Suppressor macrophage (primary cell): ENCODE measurements around the gene KRTAP12-4.
"Not testable (repeated sequence)": the region's sequence is repeated elsewhere in the genome, so short reads cannot be mapped to it uniquely, and the experiment has no call there.

ENCODE experiments used
- DNase-seq, 4 experiments: peaks; one replicate each; pipeline ENCODE4 v3.0.0-alpha.2; 2020 to 2022

Gene KRTAP12-4

GRCh38 chr21:44653656-44654575 lies 543 bp downstream of the KRTAP12-4 start:
- no peak for DNase-seq

GRCh38 chr21:44653123-44653522 lies 1.3 kb downstream of the KRTAP12-4 start:
- DNase-seq: no peak

GRCh38 chr21:44650973-44651675 lies 3.3 kb downstream of the KRTAP12-4 start:
- DNase-seq: no peak

- DNase-seq: no peak
Measured at GRCh38 chr21:44650265-44650972, 4.0 kb downstream of the KRTAP12-4 start.

GRCh38 chr21:44649521-44650100 lies 4.8 kb downstream of the KRTAP12-4 start:
- no peak for DNase-seq

- no peak for DNase-seq
Measured at GRCh38 chr21:44648557-44649311, 5.7 kb downstream of the KRTAP12-4 start.

- no peak for DNase-seq
Measured at GRCh38 chr21:44647222-44647552, 7.3 kb downstream of the KRTAP12-4 start.

- DNase-seq: not testable (repeated sequence)
Measured at GRCh38 chr21:44646366-44647221, 7.9 kb downstream of the KRTAP12-4 start, which contains the start of gene KRTAP10-11. KRTAP10-11 (plus strand) TSS chr21:44646414; CDS start chr21:44646459, 45 bp downstream.

GRCh38 chr21:44644878-44645277 lies 9.6 kb downstream of the KRTAP12-4 start:
- no peak for DNase-seq

GRCh38 chr21:44643741-44644310 lies 10.6 kb downstream of the KRTAP12-4 start:
- no peak for DNase-seq

GRCh38 chr21:44640761-44641160 lies 13.7 kb downstream of the KRTAP12-4 start:
- DNase-seq: no peak

- DNase-seq: no peak
Measured at GRCh38 chr21:44639331-44639655, 15.2 kb downstream of the KRTAP12-4 start.

GRCh38 chr21:44638506-44639330 lies 15.7 kb downstream of the KRTAP12-4 start:
- not testable (repeated sequence) for DNase-seq

GRCh38 chr21:44637851-44638348 lies 16.6 kb downstream of the KRTAP12-4 start:
- DNase-seq: not testable (repeated sequence)

- no peak for DNase-seq
Measured at GRCh38 chr21:44637018-44637850, 17.2 kb downstream of the KRTAP12-4 start, which contains the start of gene KRTAP10-10. KRTAP10-10 (plus strand) TSS chr21:44637356; CDS start chr21:44637418, 62 bp downstream.

- DNase-seq: no peak
Measured at GRCh38 chr21:44636209-44637017, 18.0 kb downstream of the KRTAP12-4 start.

- DNase-seq: no peak
Measured at GRCh38 chr21:44632067-44632466, 22.4 kb downstream of the KRTAP12-4 start.

- no peak for DNase-seq
Measured at GRCh38 chr21:44630440-44630839, 24.0 kb downstream of the KRTAP12-4 start.
